ENCODE data around the gene CRYBG1.

DNA sequence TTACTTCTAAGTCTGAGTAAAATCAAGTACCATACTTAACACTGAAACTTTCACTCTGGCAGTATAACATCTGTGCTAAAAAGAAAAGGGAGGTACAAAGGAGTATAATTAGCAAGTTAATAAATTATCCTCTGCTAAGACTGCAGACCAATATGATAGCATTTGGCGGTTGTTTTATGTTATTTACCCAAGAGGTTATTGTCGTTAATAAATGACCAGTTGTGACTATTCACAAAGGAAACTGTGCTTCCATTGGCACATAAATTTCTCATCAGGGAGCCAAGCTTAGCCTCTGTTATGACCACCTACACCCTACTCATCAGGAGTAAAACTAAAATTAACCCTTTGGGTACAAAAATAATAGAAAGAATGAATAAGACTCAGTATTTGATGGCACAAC lies 86.5 kb downstream of the CRYBG1 start:
- TF ChIP-seq, protein P1, sequence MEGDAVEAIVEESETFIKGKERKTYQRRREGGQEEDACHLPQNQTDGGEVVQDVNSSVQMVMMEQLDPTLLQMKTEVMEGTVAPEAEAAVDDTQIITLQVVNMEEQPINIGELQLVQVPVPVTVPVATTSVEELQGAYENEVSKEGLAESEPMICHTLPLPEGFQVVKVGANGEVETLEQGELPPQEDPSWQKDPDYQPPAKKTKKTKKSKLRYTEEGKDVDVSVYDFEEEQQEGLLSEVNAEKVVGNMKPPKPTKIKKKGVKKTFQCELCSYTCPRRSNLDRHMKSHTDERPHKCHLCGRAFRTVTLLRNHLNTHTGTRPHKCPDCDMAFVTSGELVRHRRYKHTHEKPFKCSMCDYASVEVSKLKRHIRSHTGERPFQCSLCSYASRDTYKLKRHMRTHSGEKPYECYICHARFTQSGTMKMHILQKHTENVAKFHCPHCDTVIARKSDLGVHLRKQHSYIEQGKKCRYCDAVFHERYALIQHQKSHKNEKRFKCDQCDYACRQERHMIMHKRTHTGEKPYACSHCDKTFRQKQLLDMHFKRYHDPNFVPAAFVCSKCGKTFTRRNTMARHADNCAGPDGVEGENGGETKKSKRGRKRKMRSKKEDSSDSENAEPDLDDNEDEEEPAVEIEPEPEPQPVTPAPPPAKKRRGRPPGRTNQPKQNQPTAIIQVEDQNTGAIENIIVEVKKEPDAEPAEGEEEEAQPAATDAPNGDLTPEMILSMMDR (IDR thresholded peaks at IDR 0.05; ENCODE audit: low read length): no peak
- TF ChIP-seq EZH2phosphoT487 (IDR thresholded peaks at IDR 0.05; ENCODE audit: low read length) (no peak), EZH2 (optimal IDR thresholded peaks at IDR 0.05; ENCODE audit: low read depth, low read length) (no peak)
